Body of pancreas (tissue), 4 donors: ENCODE data around the gene BRIP1. TPM values are rescaled to one million over a fixed set of nuclear protein-coding genes. Genes with fewer than 3 reads are reported as not detected.

Source experiments
- ATAC-seq: fragments of 150-250 bp; one replicate; pipeline ENCODE4 v1.9.1; 2016
- DNase-seq, 4 donors: peaks; one replicate each; pipeline ENCODE4 v3.0.0-alpha.2; 2019
- H3K27ac ChIP-seq, 4 donors: fragments of 200-600 bp; sonication (generic); 1 replicate in 3 of 4; 2 replicates in 1 of 4; pipeline versions ENCODE4 v1.5.1 to v1.6.1; 2016 to 2019; ENCODE audit warnings: mild to moderate bottlenecking in 1 of 4, mixed read lengths in 1 of 4, moderate library complexity in 1 of 4
- H3K27me3 ChIP-seq, 2 donors: fragments of 200-600 bp; sonication (generic); one replicate each; pipeline ENCODE4 v1.6.0; 2016; ENCODE audit warnings: mild to moderate bottlenecking in 1 of 2
- H3K36me3 ChIP-seq, 2 donors: fragments of 200-600 bp; sonication (generic); replicated peaks in 1 of 2; 2 replicates each; pipeline ENCODE4 v1.5.1; 2016; ENCODE audit warnings: low read depth in 2 of 2; ENCODE audit not compliant: insufficient read depth in 1 of 2
- H3K4me1 ChIP-seq: fragments of 200-600 bp; sonication (generic); one replicate; pipeline ENCODE4 v1.6.0; 2016
- H3K4me3 ChIP-seq, 2 donors: fragments of 200-600 bp; sonication (generic); 1 replicate in 1 of 2; 2 replicates in 1 of 2; pipeline ENCODE4 v1.5.1; 2016 to 2019
- H3K9me3 ChIP-seq, 3 donors: fragments of 200-600 bp; sonication (generic); 1 replicate in 2 of 3; 2 replicates in 1 of 3; pipeline ENCODE4 v1.5.1; 2016
- POLR2A ChIP-seq, 3 donors: fragments of 450-650 bp; IDR thresholded peaks; one replicate each; pipeline ENCODE4 v1.6.1; 2016; ENCODE audit warnings: antibody characterized with exemption in 3 of 3, mild to moderate bottlenecking in 2 of 3
- WGBS, 2 donors: methylation state at CpG; one replicate each; pipeline ENCODE4 v1.1.5; 2017; 5-methylcytosine and 5-hydroxymethylcytosine counted together
- intact Hi-C: fragments of 100-400 bp; cut with DNase I; formaldehyde crosslinking; loops from one replicate; pipeline ENCODE4 v1.15.1; 2023
- total RNA-seq, 2 donors: library from RNA; depleted of rRNA; stranded (reverse); fragments of >200 nt; gene quantifications; one replicate each; pipeline ENCODE4 v1.1.0, GENCODE V29; 2016
- TF ChIP-seq, protein P1 (sequence below), 7 experiments: fragments of 450-650 bp in 4 of 7; fragments of 200-600 bp in 3 of 7; sonication (generic) in 3 of 7; IDR thresholded peaks; one replicate each; pipeline ENCODE4 v1.5.1; 2016 to 2019; ENCODE audit warnings: antibody characterized with exemption in 7 of 7

Gene BRIP1
- total RNA-seq, 2 donors from 2014 or later = under 0.01 to 0.33 TPM

DNA sequence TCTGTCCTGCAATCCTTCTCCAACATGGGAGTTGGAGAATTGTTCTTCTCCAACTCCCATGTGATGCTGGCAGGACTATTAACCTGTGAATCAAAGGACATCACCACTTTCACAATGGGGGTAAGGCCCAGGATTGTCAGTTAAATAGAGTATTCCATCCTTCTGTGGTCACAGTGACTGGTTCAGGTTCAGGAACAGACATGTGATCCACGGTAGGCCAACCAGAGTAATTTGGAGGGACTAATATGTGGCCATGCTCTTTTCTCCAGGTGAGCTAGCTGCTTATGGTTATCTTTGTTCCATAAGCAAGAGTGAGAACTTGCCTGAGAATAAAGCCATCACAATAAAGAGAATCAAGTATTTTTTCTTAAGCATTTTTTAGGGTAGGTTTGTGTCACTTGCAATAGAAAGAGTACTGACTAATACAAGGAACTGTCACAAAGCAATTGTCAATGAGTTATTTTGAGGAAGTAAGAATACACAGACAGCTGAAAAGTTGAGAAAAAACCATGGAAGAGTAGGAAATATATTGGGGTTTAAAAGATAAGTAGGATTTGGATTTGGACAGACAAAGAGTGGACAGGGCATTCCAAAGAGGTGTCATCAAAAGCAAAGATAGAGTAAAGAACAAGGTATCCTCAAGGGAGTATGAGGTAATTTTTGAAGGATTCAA, 63.4 kb downstream of the BRIP1 start:
- Histone ChIP-seq H3K4me1 (no peaks in the 10 kb centered on the region), H3K9me3 (no peaks in the 10 kb centered on the region), H3K27me3 (no peaks in the 10 kb centered on the region), H3K36me3 (no peaks in the 10 kb centered on the region), H3K27ac (no peak overlapping the region), H3K4me3 (no peak overlapping the region)
- 90 to 95% methylated on average over 1 of the region's 1 CpG for WGBS, 2 donors
- ATAC-seq (no peak), DNase-seq (no peak)
- intact Hi-C loops = no loop called here
- no peak for TF ChIP-seq POLR2A (IDR thresholded peaks at IDR 0.05)
- TF ChIP-seq, protein P1, sequence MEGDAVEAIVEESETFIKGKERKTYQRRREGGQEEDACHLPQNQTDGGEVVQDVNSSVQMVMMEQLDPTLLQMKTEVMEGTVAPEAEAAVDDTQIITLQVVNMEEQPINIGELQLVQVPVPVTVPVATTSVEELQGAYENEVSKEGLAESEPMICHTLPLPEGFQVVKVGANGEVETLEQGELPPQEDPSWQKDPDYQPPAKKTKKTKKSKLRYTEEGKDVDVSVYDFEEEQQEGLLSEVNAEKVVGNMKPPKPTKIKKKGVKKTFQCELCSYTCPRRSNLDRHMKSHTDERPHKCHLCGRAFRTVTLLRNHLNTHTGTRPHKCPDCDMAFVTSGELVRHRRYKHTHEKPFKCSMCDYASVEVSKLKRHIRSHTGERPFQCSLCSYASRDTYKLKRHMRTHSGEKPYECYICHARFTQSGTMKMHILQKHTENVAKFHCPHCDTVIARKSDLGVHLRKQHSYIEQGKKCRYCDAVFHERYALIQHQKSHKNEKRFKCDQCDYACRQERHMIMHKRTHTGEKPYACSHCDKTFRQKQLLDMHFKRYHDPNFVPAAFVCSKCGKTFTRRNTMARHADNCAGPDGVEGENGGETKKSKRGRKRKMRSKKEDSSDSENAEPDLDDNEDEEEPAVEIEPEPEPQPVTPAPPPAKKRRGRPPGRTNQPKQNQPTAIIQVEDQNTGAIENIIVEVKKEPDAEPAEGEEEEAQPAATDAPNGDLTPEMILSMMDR (IDR thresholded peaks at IDR 0.05) = no peak

DNA sequence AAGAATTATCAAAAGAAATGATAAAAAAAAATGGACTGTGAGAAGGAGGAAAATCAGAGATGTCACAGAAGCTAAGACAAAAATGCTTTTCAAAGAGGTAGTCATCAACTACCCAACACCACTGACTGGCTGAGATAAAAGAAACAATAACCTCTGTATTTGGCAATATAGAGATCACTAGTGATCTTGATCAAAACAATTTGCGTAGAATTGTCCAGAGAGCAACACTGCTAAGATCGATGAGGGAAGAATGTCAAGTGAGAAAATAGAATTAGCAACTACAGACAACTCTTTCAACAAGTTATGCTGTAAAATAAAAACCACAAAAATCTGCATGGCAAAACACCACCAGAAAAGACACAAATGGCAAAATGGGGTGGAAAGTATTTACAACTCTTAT, 66.0 kb downstream of the BRIP1 start:
- ATAC-seq = no peak
- no peak for DNase-seq
- Histone ChIP-seq H3K36me3 (no peaks in the 10 kb centered on the region), H3K27me3 (no peaks in the 10 kb centered on the region), H3K4me3 (no peak overlapping the region), H3K9me3 (no peaks in the 10 kb centered on the region), H3K27ac (no peak overlapping the region), H3K4me1 (no peaks in the 10 kb centered on the region)
- 94 to 100% methylated on average over 2 of the region's 2 CpGs for WGBS, 2 donors
- TF ChIP-seq POLR2A (IDR thresholded peaks at IDR 0.05) = no peak
- TF ChIP-seq, protein P1 (IDR thresholded peaks at IDR 0.05) = no peak
- intact Hi-C loops = no loop called here

DNA sequence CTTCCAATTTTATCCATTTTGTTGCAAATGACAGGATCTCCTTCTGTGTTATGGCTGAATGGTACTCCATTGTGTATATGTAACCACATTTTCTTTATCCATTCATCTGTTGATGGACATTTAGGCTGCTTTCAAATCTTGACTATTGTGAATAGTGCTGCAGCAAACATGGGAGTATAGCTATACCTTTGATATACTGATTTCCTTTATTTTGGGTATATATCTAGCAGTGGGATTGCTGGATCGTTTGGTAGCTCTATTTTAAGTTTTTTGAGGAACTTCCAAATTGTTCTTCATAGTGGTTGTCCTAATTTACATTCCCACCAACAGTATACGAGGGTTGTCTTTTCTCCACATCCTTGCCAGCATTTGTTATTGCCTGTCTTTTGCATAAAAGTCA, 67.8 kb downstream of the BRIP1 start:
- 86 to 90% methylated on average over 2 of the region's 2 CpGs for WGBS, 2 donors
- H3K4me1 ChIP-seq = no peaks in the 10 kb centered on the region
- H3K9me3 ChIP-seq = no peaks in the 10 kb centered on the region
- H3K27me3 ChIP-seq = no peaks in the 10 kb centered on the region
- ATAC-seq (no peak), DNase-seq (no peak)
- H3K4me3 ChIP-seq = no peak overlapping the region
- no peaks in the 10 kb centered on the region for H3K36me3 ChIP-seq
- no peak overlapping the region for H3K27ac ChIP-seq
- TF ChIP-seq POLR2A (IDR thresholded peaks at IDR 0.05) = no peak
- TF ChIP-seq, protein P1 (IDR thresholded peaks at IDR 0.05) = no peak
- intact Hi-C loops = no loop called here

DNA sequence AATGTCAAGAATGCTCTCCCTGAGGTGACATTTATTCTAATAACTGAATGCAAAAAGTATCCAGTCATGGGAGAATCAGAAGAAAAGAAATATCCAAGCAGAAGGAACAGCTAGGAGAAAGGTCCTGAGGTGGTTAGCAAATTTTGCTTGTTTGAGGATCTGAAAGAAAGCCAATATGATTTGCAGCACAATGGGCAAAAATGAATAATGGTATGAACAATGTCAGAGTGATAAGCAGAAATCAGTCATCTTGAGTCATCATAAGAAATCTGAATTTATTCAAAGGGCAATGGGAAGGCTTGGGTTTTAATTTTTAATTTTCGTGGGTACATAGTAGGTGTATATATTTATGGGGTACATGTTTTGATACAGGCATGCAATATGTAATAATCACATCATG, 68.5 kb downstream of the BRIP1 start:
- intact Hi-C loops = no loop called here
- Histone ChIP-seq H3K4me1 (no peaks in the 10 kb centered on the region), H3K27me3 (no peaks in the 10 kb centered on the region), H3K4me3 (no peak overlapping the region), H3K9me3 (no peaks in the 10 kb centered on the region), H3K27ac (no peak overlapping the region), H3K36me3 (no peaks in the 10 kb centered on the region)
- DNase-seq (no peak), ATAC-seq (no peak)
- TF ChIP-seq POLR2A (IDR thresholded peaks at IDR 0.05) = no peak
- TF ChIP-seq, protein P1 (IDR thresholded peaks at IDR 0.05) = no peak
- 71 to 82% methylated on average over 1 of the region's 1 CpG for WGBS, 2 donors

DNA sequence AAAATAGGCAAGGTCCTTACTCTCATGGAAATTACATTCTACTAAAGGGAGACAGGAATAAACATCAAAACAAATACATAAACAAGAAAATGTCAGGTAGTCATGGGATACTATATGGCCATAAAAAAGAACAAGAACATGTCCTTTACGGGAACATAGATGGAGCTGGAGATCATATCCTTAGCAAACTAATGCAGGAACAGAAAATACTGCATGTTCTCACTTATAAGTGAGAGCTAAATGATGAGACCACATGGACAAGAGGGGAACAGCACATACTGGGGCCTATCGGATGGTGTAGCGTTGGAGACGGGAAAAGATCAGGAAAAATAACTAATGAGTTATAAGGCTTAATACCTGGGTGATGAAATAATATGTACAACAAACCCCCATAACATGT, 69.1 kb downstream of the BRIP1 start:
- 99% methylated on average over 4 of the region's 4 CpGs for WGBS, 2 donors
- Histone ChIP-seq H3K36me3 (no peaks in the 10 kb centered on the region), H3K4me1 (no peaks in the 10 kb centered on the region), H3K4me3 (no peak overlapping the region), H3K9me3 (no peaks in the 10 kb centered on the region), H3K27ac (no peak overlapping the region), H3K27me3 (no peaks in the 10 kb centered on the region)
- intact Hi-C loops = no loop called here
- TF ChIP-seq POLR2A (IDR thresholded peaks at IDR 0.05) = no peak
- TF ChIP-seq, protein P1 (IDR thresholded peaks at IDR 0.05) = no peak
- ATAC-seq (no peak), DNase-seq (no peak)
